ENCODE measurements around the gene TTLL1. TPM values are rescaled to one million over a fixed set of nuclear protein-coding genes. Genes with fewer than 3 reads are reported as not detected.
"Not testable (repeated sequence)": the region's sequence is repeated elsewhere in the genome, so short reads cannot be mapped to it uniquely, and the experiment has no call there.

Gene TTLL1
- total RNA-seq, 1 experiment from 2014 or later, result 5.5 TPM

GRCh38 chr22:43018615-43019014 lies 70.6 kb downstream of the TTLL1 start (continued):
- no peak for TF ChIP-seq ZNF532 (CRISPR knock-in tag; IDR thresholded peaks at IDR 0.05; ENCODE audit: borderline replicate concordance)
- TF ChIP-seq PRDM15 (CRISPR knock-in tag; IDR thresholded peaks at IDR 0.05), result no peak
- no peak for TF ChIP-seq USF2 (CRISPR knock-in tag; IDR thresholded peaks at IDR 0.05)
- TF ChIP-seq ZNF317 (CRISPR knock-in tag; IDR thresholded peaks at IDR 0.05; ENCODE audit: borderline replicate concordance, low read depth), result no peak
- TF ChIP-seq ZNF121 (CRISPR knock-in tag; IDR thresholded peaks at IDR 0.05), result no peak
- TF ChIP-seq MXD4 (CRISPR knock-in tag; IDR thresholded peaks at IDR 0.05; ENCODE audit: borderline replicate concordance), result no peak
- TF ChIP-seq JUN (CRISPR knock-in tag; IDR thresholded peaks at IDR 0.05), result no peak
- no peak for TF ChIP-seq KAT7 (CRISPR knock-in tag; IDR thresholded peaks at IDR 0.05; ENCODE audit: borderline replicate concordance)
- TF ChIP-seq SP1 (CRISPR knock-in tag; conservative IDR thresholded peaks at IDR 0.05), result no peak

- H3K36me3 Mint-ChIP-seq, result peaks cover 6% of the 10 kb centered on the region
- DNase-seq (ENCODE audit: low spot score), result no peak
- H3K4me3 Mint-ChIP-seq, result no peak overlapping the region
- H3K4me1 Mint-ChIP-seq, result peaks cover 17% of the 10 kb centered on the region
- POLR2A ChIA-PET, result no interaction called here
- CTCF ChIA-PET, result interaction anchor here (1.2 kb wide), 1 partner anchor 42 kb away, joined by 3 read pairs; no protein-coding TSS in a partner anchor
- peaks cover 14% of the 10 kb centered on the region for H3K27me3 Mint-ChIP-seq (ENCODE audit: low read depth)
- TF ChIP-seq USF2 (CRISPR knock-in tag; IDR thresholded peaks at IDR 0.05), result peak; percentile 38; the same call in 1 of the 2 replicates
- TF ChIP-seq HMGA2 (CRISPR knock-in tag; IDR thresholded peaks at IDR 0.05), result no peak
- no peak for TF ChIP-seq SOX15 (CRISPR knock-in tag; IDR thresholded peaks at IDR 0.05)
- no peak for ATAC-seq
- H3K9me3 Mint-ChIP-seq, result peaks cover 8% of the 10 kb centered on the region
- H3K27ac Mint-ChIP-seq, result no peak overlapping the region; the same call in 1 of the 2 replicates
Measured at GRCh38 chr22:43017525-43018460, 71.4 kb downstream of the TTLL1 start.

GRCh38 chr22:43016150-43016549 lies 73.0 kb downstream of the TTLL1 start:
- CTCF ChIA-PET; H3K9me3 Mint-ChIP-seq; ATAC-seq; H3K36me3 Mint-ChIP-seq; H3K27ac Mint-ChIP-seq; DNase-seq (ENCODE audit: low spot score): not testable (repeated sequence)
- POLR2A ChIA-PET, result interaction anchor here (2.5 kb wide), 1 partner anchor 11 kb away, joined by 12 read pairs; no protein-coding TSS in a partner anchor
- Mint-ChIP-seq H3K27me3 (ENCODE audit: low read depth) (peaks cover 14% of the 10 kb centered on the region), H3K4me1 (peaks cover 22% of the 10 kb centered on the region), H3K4me3 (peak overlapping the region; percentile 95; the same call in 1 of the 2 replicates)
